H1 (cell line): ENCODE data around the gene TRPV2. TPM values are rescaled to one million over a fixed set of nuclear protein-coding genes. Genes with fewer than 3 reads are reported as not detected.

Experiments used
- CTCF ChIA-PET: fragments of 300-600 bp; sonication (Branson Sonifier 250); formaldehyde crosslinking; loops from one replicate; lab custom pipeline; 2021; ENCODE audit not compliant: partially characterized antibody; lab: Charles Lee
- POLR2A ChIA-PET: fragments of 300-600 bp; sonication (Branson Sonifier 250); formaldehyde crosslinking; loops from one replicate; lab custom pipeline; 2021; ENCODE audit warnings: inconsistent platforms; ENCODE audit not compliant: partially characterized antibody; lab: Charles Lee
- DNase-seq, 2 experiments: peaks; one replicate each; pipeline versions ENCODE4 v3.0.0 to v3.0.0-alpha.2; 2010 to 2022; ENCODE audit warnings: low spot score in 2 of 2, low read depth in 1 of 2, mixed read lengths in 1 of 2
- FAIRE-seq: peaks from 2 replicates; lab custom pipeline; 2011; peaks lifted over from hg19 to GRCh38; lab: Jason Lieb, UNC
- H2AFZ ChIP-seq: 2 replicates; pipeline ENCODE4 v1.8.1; 2012; ENCODE audit warnings: low read length, inconsistent platforms
- H2AK5ac ChIP-seq: 2 replicates; pipeline ENCODE4 v1.6.1; 2013; ENCODE audit warnings: low read depth, low read length
- H2BK120ac ChIP-seq: replicated peaks from 2 replicates; pipeline ENCODE3; 2013; ENCODE audit warnings: low read depth, low read length, inconsistent platforms
- H2BK12ac ChIP-seq: 2 replicates; pipeline ENCODE4 v1.6.1; 2013; ENCODE audit warnings: low read depth, low read length
- H2BK15ac ChIP-seq: 2 replicates; pipeline ENCODE4 v1.6.1; 2013; ENCODE audit warnings: low read length
- H2BK20ac ChIP-seq: 2 replicates; pipeline ENCODE4 v1.6.1; 2013; ENCODE audit warnings: low read length
- H2BK5ac ChIP-seq: 2 replicates; pipeline ENCODE4 v1.6.1; 2013; ENCODE audit warnings: low read depth, low read length
- H3K14ac ChIP-seq: 2 replicates; pipeline ENCODE4 v1.6.1; 2013; ENCODE audit warnings: inconsistent platforms; ENCODE audit not compliant: insufficient read length
- H3K18ac ChIP-seq: 2 replicates; pipeline ENCODE4 v1.6.1; 2013; ENCODE audit warnings: low read length; ENCODE audit errors: extremely low read depth
- H3K23ac ChIP-seq: 2 replicates; pipeline ENCODE4 v1.6.1; 2013; ENCODE audit warnings: inconsistent platforms; ENCODE audit not compliant: insufficient read length
- H3K23me2 ChIP-seq: 2 replicates; pipeline ENCODE4 v1.6.1; 2013; ENCODE audit warnings: low read depth, low read length
- H3K27ac ChIP-seq: 2 replicates; pipeline ENCODE4 v1.6.1; 2011; ENCODE audit warnings: low read depth, low read length, inconsistent platforms
- H3K27me3 ChIP-seq, 4 experiments: replicated peaks in 1 of 4; 1 replicate in 1 of 4; 2 replicates in 3 of 4; pipeline versions ENCODE4 v1.6.1 to v1.8.1; 2011 to 2013; ENCODE audit warnings: low read length in 3 of 4, mild to moderate bottlenecking in 3 of 4, inconsistent platforms in 2 of 4, mixed read lengths in 2 of 4, moderate library complexity in 1 of 4; ENCODE audit not compliant: control insufficient read depth in 3 of 4, insufficient read depth in 3 of 4; ENCODE audit errors: extremely low read depth in 1 of 4
- H3K36me3 ChIP-seq, 4 experiments: 2 replicates each; pipeline versions ENCODE4 v1.6.1 to v1.8.1; 2011 to 2013; ENCODE audit warnings: mild to moderate bottlenecking in 4 of 4, low read length in 3 of 4, moderate library complexity in 2 of 4, control low read depth in 1 of 4, inconsistent platforms in 1 of 4; ENCODE audit not compliant: insufficient read depth in 4 of 4, control insufficient read depth in 2 of 4
- H3K4ac ChIP-seq: replicated peaks from 2 replicates; pipeline ENCODE3; 2013; ENCODE audit warnings: low read length, low read depth, mixed read lengths, inconsistent platforms; ENCODE audit not compliant: insufficient read length
- H3K4me1 ChIP-seq, 4 experiments: replicated peaks in 1 of 4; 1 replicate in 1 of 4; 2 replicates in 3 of 4; pipeline versions ENCODE4 v1.6.1 to v1.8.1; 2011 to 2013; ENCODE audit warnings: low read length in 3 of 4, inconsistent platforms in 2 of 4, mixed read lengths in 1 of 4; ENCODE audit not compliant: insufficient read depth in 4 of 4, control insufficient read depth in 3 of 4
- H3K4me2 ChIP-seq, 2 experiments: 2 replicates each; pipeline versions ENCODE4 v1.6.1 to v1.8.1; 2011 to 2013; ENCODE audit warnings: low read depth in 2 of 2, low read length in 2 of 2, control low read depth in 1 of 2, inconsistent platforms in 1 of 2, mild to moderate bottlenecking in 1 of 2; ENCODE audit not compliant: insufficient read depth in 1 of 2
- H3K4me3 ChIP-seq, 4 experiments: fragments of 200-600, 300-600 bp in 1 of 4; sonication (generic), shearing (Covaris generic), sonication (Bioruptor Twin) in 1 of 4; 2 replicates each; pipeline versions ENCODE4 v1.5.1 to v1.8.1; 2011 to 2016; ENCODE audit warnings: low read length in 4 of 4, low read depth in 3 of 4, control low read depth in 2 of 4, inconsistent platforms in 2 of 4, mild to moderate bottlenecking in 2 of 4, mixed read lengths in 1 of 4, moderate library complexity in 1 of 4; ENCODE audit not compliant: insufficient read depth in 2 of 4; ENCODE audit errors: extremely low read depth in 1 of 4
- H3K56ac ChIP-seq: replicated peaks from 2 replicates; pipeline ENCODE3; 2013; ENCODE audit warnings: low read depth, mild to moderate bottlenecking, mixed read lengths, low read length, inconsistent platforms; ENCODE audit not compliant: insufficient read length
- H3K79me1 ChIP-seq: 2 replicates; pipeline ENCODE4 v1.6.1; 2013; ENCODE audit warnings: low read depth, low read length, control low read depth
- H3K79me2 ChIP-seq, 2 experiments: 2 replicates each; pipeline versions ENCODE4 v1.6.1 to v1.8.1; 2012 to 2013; ENCODE audit warnings: low read length in 2 of 2, mild to moderate bottlenecking in 2 of 2, inconsistent platforms in 1 of 2; ENCODE audit not compliant: insufficient read depth in 2 of 2, control insufficient read depth in 1 of 2
- H3K9ac ChIP-seq, 4 experiments: replicated peaks in 1 of 4; 1 replicate in 1 of 4; 2 replicates in 3 of 4; pipeline versions ENCODE4 v1.6.1 to v1.8.1; 2011 to 2013; ENCODE audit warnings: low read depth in 3 of 4, low read length in 3 of 4, control low read depth in 2 of 4, mild to moderate bottlenecking in 2 of 4, moderate library complexity in 2 of 4, inconsistent platforms in 1 of 4; ENCODE audit errors: extremely low read depth in 1 of 4
- H3K9me3 ChIP-seq, 2 experiments: 2 replicates each; pipeline versions ENCODE4 v1.6.1 to v1.8.1; 2012 to 2013; ENCODE audit warnings: mild to moderate bottlenecking in 2 of 2, moderate library complexity in 2 of 2, control low read depth in 1 of 2, inconsistent platforms in 1 of 2, low read depth in 1 of 2, low read length in 1 of 2, mixed read lengths in 1 of 2; ENCODE audit not compliant: insufficient read depth in 2 of 2
- H4K20me1 ChIP-seq, 2 experiments: replicated peaks in 1 of 2; 2 replicates each; pipeline versions ENCODE3 to v1.8.1; 2011 to 2013; ENCODE audit warnings: inconsistent platforms in 2 of 2, low read length in 2 of 2, mild to moderate bottlenecking in 1 of 2; ENCODE audit not compliant: insufficient read depth in 2 of 2, control insufficient read depth in 1 of 2
- H4K5ac ChIP-seq: 2 replicates; pipeline ENCODE4 v1.6.1; 2013; ENCODE audit warnings: low read length, low read depth, mixed read lengths, inconsistent platforms; ENCODE audit not compliant: insufficient read length
- H4K8ac ChIP-seq: 2 replicates; pipeline ENCODE4 v1.8.0; 2013; ENCODE audit warnings: mild to moderate bottlenecking, moderate library complexity, low read length, inconsistent platforms; ENCODE audit not compliant: insufficient read depth; ENCODE audit errors: extremely low read depth
- H4K91ac ChIP-seq: replicated peaks from 2 replicates; pipeline ENCODE3; 2013; ENCODE audit warnings: low read length, mixed read lengths, inconsistent platforms; ENCODE audit not compliant: insufficient read length
- ATF3 ChIP-seq: IDR thresholded peaks from 2 replicates; pipeline ENCODE4 v1.6.1; 2011; ENCODE audit warnings: low read depth, mild to moderate bottlenecking, low read length; ENCODE audit not compliant: insufficient read depth
- CEBPB ChIP-seq: IDR thresholded peaks from 2 replicates; pipeline ENCODE4 v1.6.1; 2012; ENCODE audit warnings: low read depth, low read length
- CHD1 ChIP-seq: IDR thresholded peaks from 2 replicates; pipeline ENCODE4 v1.6.1; 2012; ENCODE audit warnings: low read depth, low read length, improper control_type of control experiment
- CTBP2 ChIP-seq: IDR thresholded peaks from 2 replicates; pipeline ENCODE4 v1.7.0; 2011; ENCODE audit warnings: borderline replicate concordance, mild to moderate bottlenecking, moderate library complexity, mixed read lengths, low read length; ENCODE audit not compliant: insufficient read depth, insufficient read length
- GABPA ChIP-seq: IDR thresholded peaks from 2 replicates; pipeline ENCODE4 v1.6.1; 2011; ENCODE audit warnings: mild to moderate bottlenecking, low read length, moderate library complexity, borderline replicate concordance; ENCODE audit not compliant: insufficient read depth
- POLR2A ChIP-seq, 2 experiments: IDR thresholded peaks; 1 replicate in 1 of 2; 2 replicates in 1 of 2; pipeline ENCODE4 v1.6.1; 2011; ENCODE audit warnings: low read depth in 2 of 2, low read length in 2 of 2, mild to moderate bottlenecking in 2 of 2; ENCODE audit errors: control extremely low read depth in 1 of 2
- RFX5 ChIP-seq: IDR thresholded peaks from 2 replicates; pipeline ENCODE4 v1.6.1; 2011; ENCODE audit warnings: low read depth, low read length, improper control_type of control experiment, borderline replicate concordance
- SP2 ChIP-seq: IDR thresholded peaks from 2 replicates; pipeline ENCODE4 v1.6.1; 2012; ENCODE audit warnings: mild to moderate bottlenecking, low read length, inconsistent platforms
- SUZ12 ChIP-seq: fragments of 200-600 bp; sonication (generic); IDR thresholded peaks from 2 replicates; pipeline ENCODE4 v1.6.1; 2012; ENCODE audit warnings: mild to moderate bottlenecking, inconsistent platforms, low read length, moderate library complexity, mixed read lengths
- TBP ChIP-seq: IDR thresholded peaks from 2 replicates; pipeline ENCODE4 v1.6.1; 2011; ENCODE audit warnings: low read depth, low read length, improper control_type of control experiment
- ZNF274 ChIP-seq: IDR thresholded peaks from 2 replicates; pipeline ENCODE4 v1.7.0; 2012; ENCODE audit warnings: low read length, borderline replicate concordance; ENCODE audit errors: extremely low read depth
- WGBS, 2 experiments: shearing (Covaris generic) in 1 of 2; methylation state at CpG; one replicate each; pipeline versions ENCODE4 v1.1.6 to v1.1.7; 2013 to 2015; ENCODE audit warnings: low lambda C conversion rate in 2 of 2, mixed read lengths in 2 of 2, inconsistent platforms in 1 of 2, low coverage in 1 of 2, missing lambda C conversion rate in 1 of 2; ENCODE audit not compliant: insufficient replicate concordance in 2 of 2, insufficient coverage in 1 of 2, insufficient read length in 1 of 2; ENCODE audit errors: extremely low coverage in 1 of 2, missing lambda C conversion rate in 1 of 2; 5-methylcytosine and 5-hydroxymethylcytosine counted together
- polyA plus RNA-seq, 7 experiments: library from polyadenylated mRNA; depleted of rRNA in 3 of 7; stranded (reverse) in 5 of 7; unstranded in 2 of 7; fragments of >200 nt in 5 of 7; fragments of 200-250 nt in 2 of 7; gene quantifications; 1 replicate in 5 of 7; 2 replicates in 1 of 7; 4 replicates in 1 of 7; pipeline versions ENCODE4 v1.2.1 to v1.2.3, GENCODE V29; 2011 to 2013; ENCODE audit warnings: missing spikeins in 2 of 7, mixed read lengths in 2 of 7
- total RNA-seq: library from RNA; stranded (reverse); fragmentation: NEBNext Ultra II Directional; extraction: Animal tissue kit (Norgen Biotek cat#: 25700); gene quantifications from 2 replicates; pipeline ENCODE4 v1.2.1, GENCODE V29; 2021

The TRPV2 gene
- total and polyA plus RNA-seq, 2 of the 8 experiments (the other 6 are each of a cell fraction or from before 2014, with no cell fraction given), result 1.7 to 2.1 TPM

GRCh38 chr17:16447676-16448075 lies 32.3 kb downstream of the TRPV2 start:
- ChIA-PET POLR2A (interaction anchor here (0.9 to 17.6 kb wide), 5 partner anchors 6 to 67 kb away, joined by 3 to 204 read pairs (median 3); partner anchors contain the start of gene UBB), CTCF (interaction anchor here (0.7 to 36.9 kb wide), 3 partner anchors 16 to 74 kb away, joined by 3 to 941 read pairs (median 5); partner anchors contain the start of gene UBB)
- no peaks in the 10 kb centered on the region for H3K27me3 ChIP-seq
- H2BK5ac ChIP-seq, result no peak overlapping the region
- no peaks in the 10 kb centered on the region for H3K23me2 ChIP-seq
- 88% methylated on average over 8 of the region's 8 CpGs; no CpG with 5 or more reads in 1 of the 2 experiments for WGBS, 2 experiments
- H2BK20ac ChIP-seq, result no peak overlapping the region
- no peak overlapping the region; the same call in 1 of the 2 replicates for H4K8ac ChIP-seq
- no peaks in the 10 kb centered on the region for H3K79me2 ChIP-seq
- peaks cover 0 to 3% (median 0%) of the 10 kb centered on the region in 4 experiments; a peak in 2 of 7 replicates for H3K4me1 ChIP-seq
- H2AFZ ChIP-seq, result no peak overlapping the region
- H3K56ac ChIP-seq, result no peak overlapping the region
- H4K20me1 ChIP-seq, result peaks cover 5 to 35% of the 10 kb centered on the region in 2 experiments
- no peak overlapping the region for H4K91ac ChIP-seq
- DNase-seq (no peak), FAIRE-seq (no peak)
- H3K4ac ChIP-seq, result no peak overlapping the region
- H3K9ac ChIP-seq, result no peak overlapping the region
- no peak overlapping the region for H2BK12ac ChIP-seq
- no peak overlapping the region for H3K4me2 ChIP-seq
- H2BK120ac ChIP-seq, result no peak overlapping the region
- H3K4me3 ChIP-seq, result no peak overlapping the region
- no peak overlapping the region for H3K14ac ChIP-seq
- H3K79me1 ChIP-seq, result peaks cover 3% of the 10 kb centered on the region; the same call in 1 of the 2 replicates
- H2BK15ac ChIP-seq, result no peak overlapping the region
- no peak overlapping the region for H2AK5ac ChIP-seq
- H3K23ac ChIP-seq, result no peak overlapping the region
- no peak overlapping the region for H4K5ac ChIP-seq
- no peak for TF ChIP-seq TBP
- no peak for TF ChIP-seq SP2
- TF ChIP-seq ATF3, result no peak
- no peak for TF ChIP-seq ZNF274
- no peak for TF ChIP-seq CEBPB
- no peak for TF ChIP-seq POLR2A (IDR thresholded peaks at IDR 0.05; ENCODE audit: control extremely low read depth in 1 of 2, low read depth in 2 of 2, low read length in 2 of 2)
- TF ChIP-seq GABPA, result no peak
- TF ChIP-seq SUZ12, result no peak
- no peak for TF ChIP-seq CTBP2
- TF ChIP-seq RFX5, result no peak
- TF ChIP-seq CHD1, result no peak
- H3K9me3 ChIP-seq, result no peaks in the 10 kb centered on the region
- no peak overlapping the region for H3K18ac ChIP-seq
- H3K36me3 ChIP-seq, result peaks cover 5 to 49% (median 14%) of the 10 kb centered on the region in 4 experiments
- no peak overlapping the region for H3K27ac ChIP-seq
